GM19351 (cell line): ENCODE measurements around the gene ELFN1.

ENCODE experiments used
- ATAC-seq: cut with Tn5 transposase; IDR thresholded peaks from one replicate; pipeline ENCODE4 v1.9.1; 2021; ENCODE audit warnings: mild to moderate bottlenecking, moderate library complexity; ENCODE audit not compliant: unreplicated experiment

Gene ELFN1

GRCh38 chr7:1669954-1670893 lies at the start of gene ELFN1:
ELFN1 (plus strand) TSS chr7:1670277; CDS start chr7:1744597, 74,320 bp downstream.
- ATAC-seq: no peak

GRCh38 chr7:1620835-1621234 lies 49.2 kb upstream of the ELFN1 start:
- ATAC-seq: no peak

GRCh38 chr7:1621718-1622117 lies 48.4 kb upstream of the ELFN1 start:
- ATAC-seq: no peak

DNA sequence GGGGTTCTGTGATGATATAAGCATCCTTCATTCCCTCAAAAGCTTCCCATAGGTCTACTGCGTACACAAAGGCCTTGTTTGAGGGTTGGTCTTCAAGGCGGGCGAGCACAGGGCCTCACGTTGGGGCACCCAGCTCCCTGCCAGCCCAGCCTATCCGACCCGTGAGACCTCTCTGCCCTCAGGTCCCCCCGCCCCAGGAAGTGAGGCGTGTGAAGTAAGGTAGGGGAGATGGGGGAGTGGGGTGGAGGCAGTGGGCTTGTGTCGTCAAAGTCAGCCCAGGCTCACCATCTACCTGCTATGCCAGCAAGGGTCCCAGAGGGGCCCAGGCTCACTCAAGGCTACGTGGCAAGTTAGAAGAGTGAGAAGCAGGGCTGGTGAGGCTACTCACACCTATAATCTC lies 47.6 kb upstream of the ELFN1 start:
- no peak for ATAC-seq

- no peak for ATAC-seq
These were observed 46.3 kb upstream of the ELFN1 start for GRCh38 chr7:1623810-1624209.

GRCh38 chr7:1624999-1625927 lies 44.8 kb upstream of the ELFN1 start:
- no peak for ATAC-seq

DNA sequence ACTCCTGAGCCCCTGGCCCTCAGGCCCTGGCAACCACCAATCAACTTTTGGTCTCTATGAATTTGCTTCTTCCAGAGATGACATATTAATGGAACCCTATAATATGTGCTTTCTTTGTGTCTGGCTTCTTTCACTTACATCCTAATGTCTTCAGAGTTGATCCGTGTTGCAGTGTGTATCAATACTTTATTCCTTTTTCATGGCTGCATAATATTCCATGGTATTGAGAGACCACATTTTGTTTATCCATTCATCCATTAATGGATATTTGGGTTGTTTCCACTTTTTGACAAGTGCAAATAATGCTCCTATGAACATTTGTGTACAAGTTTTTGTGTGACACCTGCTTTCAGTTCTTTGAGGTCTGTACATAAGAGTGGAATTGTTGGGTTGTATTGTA lies 43.3 kb upstream of the ELFN1 start:
- no peak for ATAC-seq

GRCh38 chr7:1630700-1631336 lies 39.3 kb upstream of the ELFN1 start:
- no peak for ATAC-seq

- no peak for ATAC-seq
These were observed 38.4 kb upstream of the ELFN1 start for GRCh38 chr7:1631678-1632077.

- no peak for ATAC-seq
These were observed 37.6 kb upstream of the ELFN1 start for GRCh38 chr7:1632506-1632905.

DNA sequence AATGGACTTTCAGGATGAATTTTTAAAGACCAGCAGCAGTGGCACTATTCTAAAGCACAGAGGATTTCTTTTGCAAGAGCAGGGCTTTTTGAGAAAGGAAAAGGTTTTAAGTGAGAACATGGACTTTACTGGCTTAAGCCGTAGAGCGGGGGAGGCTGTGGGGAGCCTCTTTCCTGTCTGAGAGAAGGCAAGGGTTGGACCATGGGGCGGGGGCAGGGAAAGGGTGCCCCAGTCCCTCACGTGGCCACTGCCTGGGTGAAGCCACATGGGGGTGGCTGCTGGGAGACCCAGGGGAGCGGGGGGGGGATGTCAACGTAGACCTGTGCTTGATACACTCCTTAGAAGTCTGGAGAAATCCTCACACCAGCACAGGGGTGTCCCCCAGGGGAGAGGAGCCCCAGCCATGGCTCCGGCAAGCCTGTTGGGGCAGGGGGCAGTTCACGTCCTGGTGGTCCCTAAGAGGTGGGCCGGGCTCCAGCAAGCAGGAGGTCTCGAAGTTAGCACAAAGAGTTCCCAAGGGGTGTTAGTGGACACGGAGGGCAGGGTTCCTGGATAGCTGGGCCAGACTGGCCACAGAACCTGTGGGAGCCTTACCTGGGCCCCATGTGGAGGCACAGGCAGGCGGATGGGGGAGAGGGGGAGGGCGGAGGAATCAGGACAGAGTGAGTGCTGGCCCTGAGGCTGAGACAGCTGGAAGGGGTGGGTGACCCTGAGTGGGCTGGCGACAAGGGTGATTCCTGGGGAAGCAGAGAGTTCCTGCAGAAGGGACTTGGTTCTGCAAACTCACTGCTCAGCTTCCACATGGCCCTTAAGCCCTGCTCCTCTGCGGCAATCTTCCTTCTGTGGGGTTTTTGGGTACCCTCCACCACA lies 36.9 kb upstream of the ELFN1 start:
- ATAC-seq: no peak

GRCh38 chr7:1635401-1635800 lies 34.7 kb upstream of the ELFN1 start:
- ATAC-seq: no peak

- no peak for ATAC-seq
These were observed 32.9 kb upstream of the ELFN1 start for GRCh38 chr7:1637155-1637554.

GRCh38 chr7:1638215-1638661 lies 31.8 kb upstream of the ELFN1 start:
- ATAC-seq: no peak

- ATAC-seq: no peak
These were observed 31.0 kb upstream of the ELFN1 start for GRCh38 chr7:1639071-1639470.

GRCh38 chr7:1639532-1640175 lies 30.4 kb upstream of the ELFN1 start:
- no peak for ATAC-seq

DNA sequence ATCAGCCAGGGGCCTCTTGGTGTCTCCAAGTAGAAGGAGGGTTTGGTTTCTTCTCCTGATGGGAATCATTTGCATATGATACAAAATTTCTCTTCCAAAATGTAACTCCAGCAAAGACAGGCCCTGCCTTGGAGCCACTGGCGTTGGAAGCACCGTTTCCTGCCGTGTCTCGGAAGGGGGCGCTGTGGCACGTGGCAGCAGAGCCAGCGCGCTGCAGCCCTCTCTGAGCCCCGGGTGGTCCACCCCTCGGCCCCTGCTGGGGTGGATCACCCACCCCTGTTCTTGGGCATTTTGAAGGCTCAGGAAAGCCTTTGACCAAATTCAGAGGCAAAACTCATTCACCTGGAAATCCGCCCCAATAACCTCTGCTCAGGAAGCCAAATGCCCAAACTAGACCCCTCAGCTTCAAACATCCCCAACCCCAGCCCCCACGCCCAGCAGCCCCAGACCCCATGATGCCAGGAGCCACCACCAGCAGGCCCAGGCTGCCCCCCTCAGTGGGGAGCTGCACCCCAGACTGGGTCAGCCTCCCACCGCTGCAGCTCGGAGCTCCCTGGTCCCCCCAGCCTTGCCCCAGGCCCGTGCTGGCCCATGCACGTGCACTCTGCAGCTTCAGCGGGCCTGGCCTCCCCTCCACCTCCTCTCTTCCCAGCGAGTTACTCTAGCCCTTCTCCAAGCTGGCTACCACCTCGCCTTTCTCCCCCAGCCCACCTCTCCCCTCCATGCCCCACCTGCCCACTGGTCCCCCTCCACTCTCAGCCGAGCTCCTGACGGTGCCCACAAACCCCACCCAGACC lies 29.5 kb upstream of the ELFN1 start:
- ATAC-seq: no peak

- no peak for ATAC-seq
These were observed 28.9 kb upstream of the ELFN1 start for GRCh38 chr7:1641173-1641572.
